Pancreas (tissue), 10 donors: ENCODE results near the gene ELN. TPM values are rescaled to one million over a fixed set of nuclear protein-coding genes. Genes with fewer than 3 reads are reported as not detected.

Source experiments
- ATAC-seq, 4 donors: fragments of 200-7000 bp; cut with Tn5 transposase; one replicate each; pipeline versions ENCODE4 v1.8.0 to v1.9.1; 2020; ENCODE audit warnings: mild to moderate bottlenecking in 4 of 4, moderate library complexity in 4 of 4
- DNase-seq, 6 donors: peaks; one replicate each; pipeline ENCODE4 v3.0.0-alpha.2; 2020
- FAIRE-seq: peaks from 2 replicates; lab custom pipeline; 2012; peaks lifted over from hg19 to GRCh38; lab: Jason Lieb, UNC
- H3K27ac ChIP-seq, 4 donors: fragments of 200-600 bp; sonication (generic); 1 replicate in 3 of 4; 2 replicates in 1 of 4; pipeline versions ENCODE4 v1.5.0 to v1.8.0; 2020
- H3K27me3 ChIP-seq, 4 donors: fragments of 200-600 bp; one replicate each; pipeline ENCODE4 v1.8.0; 2021
- H3K36me3 ChIP-seq, 3 donors: fragments of 200-600 bp; sonication (generic) in 1 of 3; one replicate each; pipeline versions ENCODE4 v1.5.0 to v1.8.0; 2020 to 2021
- H3K4me1 ChIP-seq, 3 donors: fragments of 200-600 bp; one replicate each; pipeline ENCODE4 v1.8.0; 2021
- H3K4me3 ChIP-seq, 4 donors: fragments of 200-600 bp; sonication (generic) in 2 of 4; one replicate each; pipeline versions ENCODE4 v1.5.0 to v1.8.0; 2020 to 2021
- H3K9me3 ChIP-seq, 4 donors: fragments of 200-600 bp; one replicate each; pipeline ENCODE4 v1.8.0; 2021
- CTCF ChIP-seq, 4 donors: fragments of 200-600 bp; sonication (generic) in 3 of 4; IDR thresholded peaks; one replicate each; pipeline versions ENCODE4 v1.5.0 to v1.8.0; 2021; ENCODE audit warnings: antibody characterized with exemption in 4 of 4
- WGBS, 2 donors: extraction: QIAGEN DNeasy Blood & Tissue Kit; methylation state at CpG; one replicate each; pipeline ENCODE4 v1.1.7; 2013; 5-methylcytosine and 5-hydroxymethylcytosine counted together
- intact Hi-C, 3 donors: fragments of 100-400 bp; cut with DNase I; formaldehyde crosslinking; loops; one replicate each; pipeline versions ENCODE4 v1.11.1 to v1.14.2; 2022
- polyA plus RNA-seq, 2 donors: library from polyadenylated mRNA; stranded (reverse); fragments of 200-250 nt; gene quantifications; one replicate each; pipeline ENCODE4 v1.2.3, GENCODE V29; 2013
- total RNA-seq, 6 donors: library from RNA; stranded (reverse); fragmentation: NEBNext Ultra II Directional in 4 of 6; extraction: Animal tissue kit (Norgen Biotek cat#: 25700) in 4 of 6; gene quantifications; one replicate each; pipeline versions ENCODE4 v1.2.1 to v1.2.4, GENCODE V29; 2021 to 2023
- donor health status: healthy with polysubstance abuse.
- donor health status: DM: no; HTN: no; CAD: no; lungs with moderate emphysema.
- donor health status: DM: no; HTN: no; CAD: no.
- donor health status: control.
- donor health status: control.
- donor health status: Bipolar disorder and iron deficiency.
- donor health status: DM: yes; HTN: yes; CAD: no.
- donor health status: DM: no; HTN: no; CAD: no.
- donor health status: DM: no; HTN: no; CAD: no.
- donor health status: DM: yes; HTN: yes; CAD: no.

ELN gene
- total and polyA plus RNA-seq, 8 donors, result 36.8 to 118 (median 70.7) TPM

GRCh38 chr7:74083117-74083876 is 55.3 kb downstream of the ELN start, which contains the start of gene LIMK1:
Gene LIMK1 (plus strand): TSS chr7:74083804. CDS start chr7:74083991, 187 bp downstream.
- Histone ChIP-seq H3K36me3 (peaks cover 0 to 5% (median 0%) of the 10 kb centered on the region in 3 donors), H3K9me3 (no peaks in the 10 kb centered on the region), H3K4me3 (peak within 1 kb of the TSS; percentile 51 to 72 (median 66)), H3K27ac (no peak within 1 kb of the TSS), H3K27me3 (no peaks in the 10 kb centered on the region), H3K4me1 (peaks cover 0 to 9% (median 8%) of the 10 kb centered on the region in 3 donors)
- intact Hi-C loops, result no loop called here
- no peak for TF ChIP-seq CTCF (IDR thresholded peaks at IDR 0.05)
- FAIRE-seq (no peak), DNase-seq (peak; percentile 72 to 92 (median 86)), ATAC-seq (peak; percentile 91 to 95 (median 92))
- 8 to 15% methylated on average over 33 to 71 of the region's 71 CpGs for WGBS, 2 donors

- peak in 5 of 6 donors; percentile 49 to 86 (median 65) for DNase-seq
- intact Hi-C loops, result no loop called here
- ATAC-seq, result peak; percentile 45 to 55 (median 54)
- H3K27ac ChIP-seq, result no peak overlapping the region
- 1 to 2% methylated on average over 29 to 59 of the region's 61 CpGs for WGBS, 2 donors
- H3K27me3 ChIP-seq, result no peaks in the 10 kb centered on the region
- no peaks in the 10 kb centered on the region for H3K9me3 ChIP-seq
- H3K4me1 ChIP-seq, result peaks cover 0 to 9% (median 8%) of the 10 kb centered on the region in 3 donors
- no peak for FAIRE-seq
- TF ChIP-seq CTCF (IDR thresholded peaks at IDR 0.05), result no peak
- peaks cover 0 to 5% (median 0%) of the 10 kb centered on the region in 3 donors for H3K36me3 ChIP-seq
- peak overlapping the region; percentile 51 to 72 (median 66) for H3K4me3 ChIP-seq
Measured at GRCh38 chr7:74083928-74084721, 56.2 kb downstream of the ELN start.

GRCh38 chr7:74084722-74085578 is 57.0 kb downstream of the ELN start:
- Histone ChIP-seq H3K9me3 (no peaks in the 10 kb centered on the region), H3K27ac (no peak overlapping the region), H3K4me3 (peak overlapping the region in 3 of 4 donors; percentile 64 to 72 (median 67)), H3K36me3 (peaks cover 0 to 5% (median 0%) of the 10 kb centered on the region in 3 donors), H3K27me3 (no peaks in the 10 kb centered on the region), H3K4me1 (peaks cover 0 to 9% (median 8%) of the 10 kb centered on the region in 3 donors)
- no peak for FAIRE-seq
- WGBS, 2 donors, result 58% methylated on average over 6 of the region's 6 CpGs
- no peak for ATAC-seq
- no peak for TF ChIP-seq CTCF (IDR thresholded peaks at IDR 0.05)
- intact Hi-C loops, result no loop called here
- DNase-seq, result peak in 2 of 6 donors; percentile 23 to 40

DNA sequence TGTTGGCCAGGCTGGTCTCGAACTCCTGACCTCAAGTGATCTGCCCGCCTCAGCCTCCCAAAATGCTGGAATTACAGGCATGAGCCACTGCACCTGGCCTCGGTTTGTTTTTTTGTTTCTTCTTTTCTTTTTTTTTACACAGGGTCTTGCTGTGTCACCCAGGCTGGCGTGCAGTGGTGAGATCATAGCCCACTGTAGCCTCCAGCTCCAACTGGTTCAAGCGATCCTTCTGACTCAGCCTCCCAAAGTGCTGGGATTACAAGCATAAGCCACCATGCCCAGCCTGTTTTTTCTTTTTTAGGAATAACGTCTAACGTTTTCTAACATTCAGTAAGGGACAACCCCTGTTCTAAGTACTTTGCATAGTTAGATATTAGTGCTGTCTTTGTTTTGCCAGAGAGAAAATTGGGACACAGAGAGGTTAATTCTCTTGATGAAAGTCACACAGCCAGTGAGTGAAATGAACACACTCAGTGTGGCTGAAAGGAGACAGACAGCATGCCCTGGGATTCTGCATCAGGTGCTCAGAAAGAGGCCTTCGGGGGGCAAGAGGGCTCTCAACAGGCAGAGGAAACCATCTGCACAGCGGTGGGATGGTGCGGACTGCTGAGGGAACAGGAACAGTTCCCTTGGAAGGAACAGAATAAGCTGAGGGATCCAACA is 59.9 kb downstream of the ELN start:
- WGBS, 2 donors, result 94 to 95% methylated on average over 10 of the region's 10 CpGs
- TF ChIP-seq CTCF (IDR thresholded peaks at IDR 0.05), result no peak

More for the DNA sequence above, 59.9 kb downstream of the ELN start:
- H3K4me1 ChIP-seq, result peaks cover 0 to 9% (median 8%) of the 10 kb centered on the region in 3 donors
- no peaks in the 10 kb centered on the region for H3K9me3 ChIP-seq
- DNase-seq (no peak), FAIRE-seq (no peak), ATAC-seq (no peak)
- intact Hi-C loops, result no loop called here
- H3K36me3 ChIP-seq, result peaks cover 0 to 5% (median 0%) of the 10 kb centered on the region in 3 donors
- H3K27ac ChIP-seq, result no peak overlapping the region
- no peaks in the 10 kb centered on the region for H3K27me3 ChIP-seq
- no peak overlapping the region for H3K4me3 ChIP-seq
